ENCODE measurements around the gene MAPK1.

GRCh38 chr22:21832291-21833290 is 34.9 kb downstream of the MAPK1 start:
- TF ChIP-seq CTCF (conservative IDR thresholded peaks at IDR 0.05; ENCODE audit: low read length) (no peak), EZH2phosphoT487 (IDR thresholded peaks at IDR 0.05; ENCODE audit: borderline replicate concordance, low read depth, low read length) (no peak)
